NCI-H82 treated with DMSO at 0.1 percent for 48 hours (cell line): ENCODE data around the gene OR6Y1.

Experiments
- DNase-seq: peaks from one replicate; lab custom pipeline; 2025; ENCODE audit not compliant: unreplicated experiment; lab: John Stamatoyannopoulos, UW

OR6Y1 gene

DNA sequence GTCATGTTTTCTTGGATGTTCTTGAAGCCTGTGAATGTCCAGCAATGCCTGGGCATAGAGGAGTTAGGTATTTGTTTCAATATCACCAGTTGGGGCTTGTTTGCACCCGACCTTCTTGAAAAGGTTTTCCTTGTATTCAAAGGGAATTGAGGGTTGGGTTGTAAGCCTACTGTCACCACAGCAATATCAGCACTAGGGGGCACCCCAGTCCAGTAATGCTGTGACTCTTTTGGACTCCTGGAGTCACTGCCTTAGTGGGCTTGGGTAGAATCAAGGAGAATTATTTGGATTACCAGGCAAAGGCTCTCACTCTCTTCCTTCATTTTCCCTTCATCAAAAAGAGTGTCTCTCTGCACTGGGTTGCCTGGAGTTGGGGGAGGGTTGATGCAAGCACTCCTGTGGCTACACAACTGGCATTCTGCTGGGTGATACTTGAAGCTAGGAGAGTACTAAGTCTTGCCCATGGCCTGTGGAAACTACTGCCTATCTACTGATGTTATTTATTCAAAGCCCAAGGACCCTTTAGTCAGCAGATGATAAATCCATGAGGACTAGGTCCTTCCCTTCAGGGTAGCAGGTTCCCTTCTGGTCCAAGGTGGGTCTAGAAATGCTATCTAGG, 47.7 kb downstream of the OR6Y1 start:
- no peak for DNase-seq

DNA sequence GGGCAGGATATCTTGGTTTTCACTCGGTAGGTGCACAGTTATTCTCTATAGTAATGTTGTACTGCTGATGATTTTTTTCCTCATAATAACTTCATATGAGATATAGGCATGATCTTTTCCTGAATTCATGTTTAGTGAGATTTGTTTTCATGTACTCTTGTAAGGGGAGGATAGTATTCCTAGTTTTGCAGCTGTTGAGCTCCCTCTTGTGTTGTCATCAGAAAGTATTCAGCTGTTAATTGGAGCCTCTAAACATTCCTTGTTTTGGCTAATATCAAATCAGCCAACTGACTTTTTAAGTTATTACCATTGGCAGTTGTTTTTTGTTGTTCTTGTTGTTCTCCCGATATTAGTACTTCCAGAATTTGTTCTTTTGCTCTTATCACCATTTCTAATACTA, 57.8 kb downstream of the OR6Y1 start:
- no peak for DNase-seq

DNA sequence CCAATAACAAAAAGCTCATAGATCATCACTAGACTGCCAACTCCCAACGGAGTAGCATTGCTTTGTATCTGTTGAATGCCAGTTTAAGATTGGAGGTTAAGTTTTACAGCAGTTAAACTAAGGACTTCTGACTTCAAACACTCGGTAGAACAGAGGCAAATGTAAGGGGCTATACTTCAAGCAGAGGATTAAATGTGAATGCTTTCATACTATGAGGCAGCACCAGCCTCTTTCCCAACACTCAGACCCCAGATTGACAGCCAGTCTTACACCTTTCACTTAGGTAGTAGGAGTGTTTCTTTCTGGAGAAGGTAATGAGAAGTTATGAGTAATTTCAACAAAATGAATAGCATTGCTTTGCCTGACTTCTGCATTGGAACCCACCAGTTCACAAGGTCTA, 59.4 kb downstream of the OR6Y1 start:
- no peak for DNase-seq
